SU-DHL-6 (cell line): Measurements from ENCODE around the gene SIK3.

ENCODE experiments used
- CTCF ChIP-seq: fragments of 200-600 bp; sonication (generic); IDR thresholded peaks from one replicate; pipeline ENCODE4 v1.5.1; 2017; ENCODE audit warnings: antibody characterized with exemption, mild to moderate bottlenecking, low read length, moderate library complexity; ENCODE audit not compliant: insufficient read depth, poor library complexity, severe bottlenecking
- EZH2phosphoT487 ChIP-seq: fragments of 200-600 bp; sonication (generic), shearing (Covaris generic); conservative IDR thresholded peaks from 2 replicates; pipeline ENCODE4 v1.6.1; 2018; ENCODE audit warnings: mild to moderate bottlenecking, antibody characterized with exemption, low read length, moderate library complexity, mixed read lengths

- no peak for TF ChIP-seq CTCF
- no peak for TF ChIP-seq EZH2phosphoT487
These were observed 17.9 kb downstream of the SIK3 start for GRCh38 chr11:117080370-117080769.
